HT-29 (cell line): ENCODE data around the gene ACBD7. TPM values are rescaled to one million over a fixed set of nuclear protein-coding genes. Genes with fewer than 3 reads are reported as not detected.

Experiments
- total RNA-seq: library from RNA; depleted of rRNA; stranded (reverse); fragments of >200 nt; shearing (Covaris generic); gene quantifications from 2 replicates; pipeline ENCODE4 v1.2.3, GENCODE V29; 2014; rRNA removed

ACBD7 gene
- total RNA-seq, 1 experiment from 2014 or later: 7.4 TPM

Other genes starting within 250 kb of the ACBD7 start
- gene SUV39H2, start 209.9 kb downstream of the ACBD7 start, total RNA-seq: 8.2 and 11.8 TPM in 2 replicates
- gene DCLRE1C, start 134.7 kb downstream of the ACBD7 start, total RNA-seq: 6.7 and 8.6 TPM in 2 replicates
- gene MEIG1, start 129.4 kb downstream of the ACBD7 start, total RNA-seq: not detected in 2 replicates
- gene OLAH, start 44.8 kb downstream of the ACBD7 start, total RNA-seq: not detected in 2 replicates
- 27.8 and 29.2 TPM in 2 replicates for gene RPP38, start 8.6 kb upstream of the ACBD7 start, total RNA-seq
- 3.9 and 4.4 TPM in 2 replicates for gene NMT2, start 79.9 kb upstream of the ACBD7 start, total RNA-seq